ENCODE results near the gene DCAF6.

Gene DCAF6

GRCh38 chr1:167966050-167966449, 29.6 kb downstream of the DCAF6 start:
- no peak for DNase-seq (ENCODE audit: low spot score)
- no peak for TF ChIP-seq CTCF (IDR thresholded peaks at IDR 0.05; ENCODE audit: extremely low read depth, missing control alignments)

GRCh38 chr1:167968569-167968968, 32.1 kb downstream of the DCAF6 start:
- TF ChIP-seq CTCF (IDR thresholded peaks at IDR 0.05; ENCODE audit: extremely low read depth, missing control alignments), result no peak
- no peak for DNase-seq (ENCODE audit: low spot score)

GRCh38 chr1:167973832-167974231, 37.3 kb downstream of the DCAF6 start:
- no peak for TF ChIP-seq CTCF (IDR thresholded peaks at IDR 0.05; ENCODE audit: extremely low read depth, missing control alignments)
- DNase-seq (ENCODE audit: low spot score), result no peak

GRCh38 chr1:167974698-167975097, 38.2 kb downstream of the DCAF6 start:
- no peak for DNase-seq (ENCODE audit: low spot score)
- no peak for TF ChIP-seq CTCF (IDR thresholded peaks at IDR 0.05; ENCODE audit: extremely low read depth, missing control alignments)

GRCh38 chr1:167977245-167977644, 40.8 kb downstream of the DCAF6 start:
- TF ChIP-seq CTCF (IDR thresholded peaks at IDR 0.05; ENCODE audit: extremely low read depth, missing control alignments), result no peak
- DNase-seq (ENCODE audit: low spot score), result no peak

GRCh38 chr1:167981933-167982332, 45.5 kb downstream of the DCAF6 start:
- no peak for DNase-seq (ENCODE audit: low spot score)
- no peak for TF ChIP-seq CTCF (IDR thresholded peaks at IDR 0.05; ENCODE audit: extremely low read depth, missing control alignments)

- DNase-seq (ENCODE audit: low spot score), result no peak
- no peak for TF ChIP-seq CTCF (IDR thresholded peaks at IDR 0.05; ENCODE audit: extremely low read depth, missing control alignments)
Observed at GRCh38 chr1:167983797-167984420, 47.4 kb downstream of the DCAF6 start.
